Peyer's patch (tissue), 4 donors: ENCODE measurements around the gene MYO9A. TPM values are rescaled to one million over a fixed set of nuclear protein-coding genes. Genes with fewer than 3 reads are reported as not detected.

Experiments
- DNase-seq, 3 donors: peaks; one replicate each; pipeline ENCODE4 v3.0.0-alpha.2; 2017 to 2019
- H3K27ac ChIP-seq, 4 donors: fragments of 200-600 bp; sonication (generic); one replicate each; pipeline ENCODE4 v1.5.1; 2016 to 2019
- H3K27me3 ChIP-seq, 2 donors: fragments of 200-600 bp; sonication (generic); one replicate each; pipeline ENCODE4 v1.5.1; 2019
- H3K36me3 ChIP-seq, 3 donors: fragments of 200-600 bp; sonication (generic); one replicate each; pipeline ENCODE4 v1.5.1; 2016 to 2019
- H3K4me1 ChIP-seq, 4 donors: fragments of 200-600 bp; sonication (generic); one replicate each; pipeline ENCODE4 v1.5.1; 2016 to 2019
- H3K4me3 ChIP-seq, 4 donors: fragments of 200-600 bp; sonication (generic); 1 replicate in 3 of 4; 2 replicates in 1 of 4; pipeline ENCODE4 v1.5.1; 2016 to 2019; ENCODE audit warnings: mild to moderate bottlenecking in 1 of 4
- H3K9me3 ChIP-seq, 4 donors: fragments of 200-600 bp; sonication (generic); one replicate each; pipeline ENCODE4 v1.5.1; 2016 to 2019; ENCODE audit warnings: mild to moderate bottlenecking in 1 of 4
- POLR2A ChIP-seq, 2 donors: fragments of 450-650 bp; IDR thresholded peaks; one replicate each; pipeline ENCODE4 v1.5.1; 2017; ENCODE audit warnings: antibody characterized with exemption in 2 of 2, mild to moderate bottlenecking in 2 of 2, moderate library complexity in 2 of 2
- total RNA-seq, 4 donors: library from RNA; depleted of rRNA; stranded (reverse); fragments of >200 nt; gene quantifications; one replicate each; pipeline ENCODE4 v1.1.0, GENCODE V29; 2016
- TF ChIP-seq, protein P1 (sequence below), 6 experiments: fragments of 450-650 bp in 4 of 6; fragments of 200-600 bp in 2 of 6; sonication (generic) in 1 of 6; IDR thresholded peaks; one replicate each; pipeline ENCODE4 v1.5.1; 2017 to 2019; ENCODE audit warnings: antibody characterized with exemption in 6 of 6, mild to moderate bottlenecking in 3 of 6, moderate library complexity in 1 of 6

MYO9A gene
- total RNA-seq, 4 donors from 2014 or later = 28.2 to 47.3 (median 39.3) TPM

DNA sequence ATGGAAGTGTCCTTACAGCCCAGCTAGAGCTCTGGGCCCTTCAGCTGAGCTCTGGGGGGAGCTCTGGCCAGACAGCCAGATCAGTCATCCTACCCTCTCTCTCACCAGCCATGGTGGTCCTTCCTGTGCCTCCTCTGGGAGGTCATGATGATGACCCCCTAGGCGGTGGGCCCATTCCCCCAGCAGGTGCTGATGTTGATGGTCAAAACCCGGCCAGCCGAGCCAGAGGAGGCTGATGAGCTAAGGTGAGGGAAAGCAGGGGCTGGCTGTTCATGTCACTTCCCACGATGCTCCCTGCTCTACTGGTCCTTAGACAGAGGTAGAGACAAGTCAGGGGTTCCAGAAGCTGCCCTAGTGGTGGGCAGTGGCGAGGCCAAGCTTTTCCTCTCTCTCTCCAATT is 44.6 kb upstream of the MYO9A start:
- Histone ChIP-seq H3K4me3 (no peak overlapping the region), H3K27me3 (no peaks in the 10 kb centered on the region), H3K9me3 (no peaks in the 10 kb centered on the region), H3K36me3 (no peaks in the 10 kb centered on the region), H3K27ac (no peak overlapping the region), H3K4me1 (no peaks in the 10 kb centered on the region)
- no peak for DNase-seq
- no peak for TF ChIP-seq POLR2A (IDR thresholded peaks at IDR 0.05)
- TF ChIP-seq, protein P1, sequence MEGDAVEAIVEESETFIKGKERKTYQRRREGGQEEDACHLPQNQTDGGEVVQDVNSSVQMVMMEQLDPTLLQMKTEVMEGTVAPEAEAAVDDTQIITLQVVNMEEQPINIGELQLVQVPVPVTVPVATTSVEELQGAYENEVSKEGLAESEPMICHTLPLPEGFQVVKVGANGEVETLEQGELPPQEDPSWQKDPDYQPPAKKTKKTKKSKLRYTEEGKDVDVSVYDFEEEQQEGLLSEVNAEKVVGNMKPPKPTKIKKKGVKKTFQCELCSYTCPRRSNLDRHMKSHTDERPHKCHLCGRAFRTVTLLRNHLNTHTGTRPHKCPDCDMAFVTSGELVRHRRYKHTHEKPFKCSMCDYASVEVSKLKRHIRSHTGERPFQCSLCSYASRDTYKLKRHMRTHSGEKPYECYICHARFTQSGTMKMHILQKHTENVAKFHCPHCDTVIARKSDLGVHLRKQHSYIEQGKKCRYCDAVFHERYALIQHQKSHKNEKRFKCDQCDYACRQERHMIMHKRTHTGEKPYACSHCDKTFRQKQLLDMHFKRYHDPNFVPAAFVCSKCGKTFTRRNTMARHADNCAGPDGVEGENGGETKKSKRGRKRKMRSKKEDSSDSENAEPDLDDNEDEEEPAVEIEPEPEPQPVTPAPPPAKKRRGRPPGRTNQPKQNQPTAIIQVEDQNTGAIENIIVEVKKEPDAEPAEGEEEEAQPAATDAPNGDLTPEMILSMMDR (IDR thresholded peaks at IDR 0.05) = no peak

DNA sequence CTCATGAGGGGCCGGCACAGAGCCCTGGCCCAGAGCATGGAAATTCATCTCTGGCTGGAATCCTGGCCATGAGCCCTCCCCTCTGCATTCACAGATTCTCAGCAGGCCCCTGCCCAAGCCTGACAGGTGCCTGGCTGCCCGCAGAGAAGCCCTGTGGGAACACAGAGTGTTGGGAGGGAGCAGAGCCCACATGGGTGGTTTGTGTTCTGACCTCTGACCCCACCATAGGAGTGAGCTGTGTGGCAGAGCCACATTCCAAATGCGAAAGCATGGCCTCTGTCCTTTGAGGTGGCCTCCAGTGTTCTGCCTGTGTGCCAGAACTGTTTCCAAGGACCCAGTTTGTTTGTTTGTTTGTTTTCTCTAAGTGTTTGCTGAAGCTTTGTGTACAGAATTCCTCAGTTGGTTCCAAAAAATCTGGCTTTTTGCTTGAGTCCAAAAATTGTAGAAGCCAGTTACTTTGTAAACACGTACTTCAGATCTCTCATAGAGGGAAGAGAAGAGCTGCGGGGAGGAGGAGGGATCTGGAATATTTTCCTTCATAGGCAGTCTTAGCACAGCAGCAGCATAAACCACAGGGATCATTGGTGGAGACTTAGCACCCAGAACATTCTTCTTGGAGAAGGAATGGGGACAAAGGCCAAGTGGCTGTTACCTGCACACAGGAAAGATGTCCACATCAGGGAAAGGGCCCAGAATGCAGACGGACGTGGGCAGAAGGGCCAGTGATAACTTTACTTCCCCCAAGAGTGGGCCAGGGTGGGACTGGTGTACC is 43.6 kb upstream of the MYO9A start:
- no peaks in the 10 kb centered on the region for H3K27me3 ChIP-seq
- no peak for DNase-seq
- H3K27ac ChIP-seq = no peak overlapping the region
- TF ChIP-seq, protein P1 (IDR thresholded peaks at IDR 0.05) = no peak
- TF ChIP-seq POLR2A (IDR thresholded peaks at IDR 0.05) = no peak
- no peak overlapping the region for H3K4me3 ChIP-seq
- H3K36me3 ChIP-seq = no peaks in the 10 kb centered on the region
- no peaks in the 10 kb centered on the region for H3K9me3 ChIP-seq
- no peaks in the 10 kb centered on the region for H3K4me1 ChIP-seq

DNA sequence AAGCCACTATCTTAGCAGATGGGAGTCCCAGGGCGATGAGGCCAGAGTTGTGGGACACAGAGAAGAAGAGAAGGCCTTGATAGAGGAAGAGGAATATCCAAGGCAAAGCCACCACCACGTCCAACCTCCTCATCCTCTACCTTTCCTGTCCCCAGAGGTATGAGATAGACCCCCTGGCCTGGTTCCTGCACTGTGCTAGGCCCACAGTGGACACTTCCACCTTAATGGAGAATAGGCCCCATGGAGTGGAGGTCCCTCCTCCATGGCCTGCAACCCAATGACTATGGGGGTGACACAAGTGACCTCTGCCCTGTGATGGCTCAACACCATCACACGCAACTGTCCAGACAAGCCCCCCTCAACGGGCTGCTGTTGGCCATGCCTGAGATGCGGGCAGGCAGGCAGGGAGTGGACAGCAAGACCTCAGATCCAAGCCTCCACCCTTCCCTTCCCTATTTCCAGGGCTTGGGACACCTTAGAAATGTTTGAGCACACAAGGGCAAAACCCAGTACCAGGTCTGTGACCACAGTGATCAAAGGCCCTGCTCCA is 42.8 kb upstream of the MYO9A start:
- TF ChIP-seq, protein P1 (IDR thresholded peaks at IDR 0.05) = no peak
- no peak for TF ChIP-seq POLR2A (IDR thresholded peaks at IDR 0.05)
- DNase-seq = no peak
- H3K27me3 ChIP-seq = no peaks in the 10 kb centered on the region
- no peaks in the 10 kb centered on the region for H3K36me3 ChIP-seq
- H3K4me1 ChIP-seq = no peaks in the 10 kb centered on the region
- H3K9me3 ChIP-seq = no peaks in the 10 kb centered on the region
- no peak overlapping the region for H3K4me3 ChIP-seq
- H3K27ac ChIP-seq = no peak overlapping the region

DNA sequence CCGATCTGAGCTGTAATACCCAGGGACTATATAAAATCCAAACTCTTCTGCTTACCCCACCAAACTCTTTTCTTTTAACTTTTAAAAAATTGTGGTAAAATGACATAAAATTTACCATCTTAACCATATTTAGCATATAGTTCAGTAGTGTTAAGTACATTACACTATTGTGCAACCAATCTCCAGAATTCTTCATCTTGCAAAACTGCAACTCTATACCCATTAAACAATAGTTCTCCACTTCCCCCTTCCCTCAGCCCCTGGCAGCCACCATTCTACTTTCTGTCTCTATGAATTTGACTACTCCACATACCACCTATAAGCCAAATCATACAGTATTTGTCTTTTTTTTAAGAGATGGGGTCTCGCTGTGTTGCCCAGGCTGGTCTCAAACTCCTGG is 39.0 kb upstream of the MYO9A start:
- TF ChIP-seq, protein P1 (IDR thresholded peaks at IDR 0.05) = no peak
- no peak for TF ChIP-seq POLR2A (IDR thresholded peaks at IDR 0.05)
- H3K4me3 ChIP-seq = no peak overlapping the region
- H3K27ac ChIP-seq = no peak overlapping the region
- H3K27me3 ChIP-seq = no peaks in the 10 kb centered on the region
- no peak for DNase-seq
- H3K4me1 ChIP-seq = peaks cover 0 to 9% (median 0%) of the 10 kb centered on the region in 4 donors
- H3K9me3 ChIP-seq = no peaks in the 10 kb centered on the region
- no peaks in the 10 kb centered on the region for H3K36me3 ChIP-seq

DNA sequence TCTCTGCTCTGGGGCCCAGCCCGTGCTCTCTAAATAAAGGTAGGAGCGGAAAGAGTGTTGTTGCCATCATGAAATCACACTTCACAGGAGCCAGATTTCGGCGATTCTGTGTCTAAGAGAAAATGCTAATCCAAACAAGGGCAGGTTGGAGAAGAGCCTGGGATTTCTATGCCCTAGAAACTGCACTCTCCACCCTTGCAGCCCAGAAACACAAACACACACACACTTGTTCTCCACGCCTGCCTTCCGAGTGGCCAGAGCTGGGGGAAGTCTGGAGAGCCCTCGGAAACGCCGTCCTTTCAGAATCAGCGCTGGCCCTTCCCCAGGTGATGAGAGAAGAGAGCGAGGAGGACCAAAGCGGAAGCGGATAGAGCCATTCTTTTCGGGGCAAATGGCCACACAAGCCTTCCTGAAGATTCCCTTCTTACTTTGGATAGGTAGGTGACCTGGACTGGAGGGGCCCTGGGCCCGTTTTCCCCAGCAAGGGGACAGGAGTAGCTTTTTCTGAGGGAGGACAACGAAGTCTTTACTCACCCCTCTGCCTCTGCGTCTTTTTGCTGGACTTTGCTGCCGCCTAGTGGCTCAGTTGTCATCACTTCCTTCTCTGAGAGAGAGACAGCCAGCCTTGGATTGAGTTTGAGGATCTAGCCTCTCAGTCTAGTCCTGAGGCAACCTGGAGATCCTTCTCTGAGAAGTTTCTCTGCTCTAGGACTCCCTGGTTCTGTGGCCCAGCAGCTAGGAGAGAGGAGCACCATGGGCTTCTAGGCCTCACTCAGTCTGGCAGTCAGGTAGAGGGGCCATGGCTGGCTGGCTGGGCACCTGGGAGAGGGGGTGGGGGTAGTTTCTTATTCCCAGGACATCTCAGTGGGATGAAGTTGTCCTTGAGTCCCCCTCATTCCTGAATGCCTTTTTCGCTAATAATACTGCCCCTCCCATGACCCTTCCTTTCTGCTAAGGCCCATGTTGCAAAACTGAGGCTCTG is 38.0 kb upstream of the MYO9A start:
- TF ChIP-seq POLR2A (IDR thresholded peaks at IDR 0.05) = no peak
- TF ChIP-seq, protein P1 (IDR thresholded peaks at IDR 0.05) = peak; percentile 50 to 94 (median 89)
- Histone ChIP-seq H3K27ac (peak overlapping the region in 3 of 4 donors; percentile 24 to 65 (median 57)), H3K4me3 (peak overlapping the region; percentile 21 to 59 (median 42)), H3K9me3 (no peaks in the 10 kb centered on the region), H3K4me1 (peaks cover 0 to 9% (median 0%) of the 10 kb centered on the region in 4 donors), H3K36me3 (no peaks in the 10 kb centered on the region), H3K27me3 (no peaks in the 10 kb centered on the region)
- peak; percentile 71 to 94 (median 89) for DNase-seq
